OCI-LY7 (cell line): ENCODE results near the gene TFAP2B. TPM values are rescaled to one million over a fixed set of nuclear protein-coding genes. Genes with fewer than 3 reads are reported as not detected.

Experiments
- BruUV-seq: library from RNA; stranded (reverse); fragments of 400-500 nt; replicated peaks from 2 replicates; lab custom pipeline; 2021; lab: Mats Ljungman, UMichigan
- CTCF ChIA-PET: fragments of 300-600 bp; sonication (Branson Sonifier 250); formaldehyde crosslinking; loops from one replicate; lab custom pipeline; 2022; ENCODE audit warnings: antibody characterized with exemption; ENCODE audit not compliant: unreplicated experiment; lab: Charles Lee
- POLR2A ChIA-PET: fragments of 300-600 bp; sonication (Branson Sonifier 250); formaldehyde crosslinking; loops from one replicate; lab custom pipeline; 2022; ENCODE audit warnings: antibody characterized with exemption; lab: Charles Lee
- DNase-seq: peaks from one replicate; pipeline ENCODE4 v3.0.0-alpha.2; 2015; ENCODE audit warnings: low spot score
- H2AFZ ChIP-seq: fragments of 200-600 bp; sonication (generic), shearing (Covaris generic); 2 replicates; pipeline ENCODE4 v1.6.1; 2014; ENCODE audit warnings: mild to moderate bottlenecking, antibody characterized with exemption, low read length, moderate library complexity
- H3K27ac ChIP-seq: fragments of 200-600 bp; sonication (generic); 2 replicates; pipeline ENCODE4 v1.5.1; 2014; ENCODE audit warnings: mixed run types, low read depth, mild to moderate bottlenecking, moderate library complexity, low read length, inconsistent platforms; ENCODE audit not compliant: poor library complexity, severe bottlenecking
- H3K36me3 ChIP-seq: fragments of 200-600 bp; sonication (generic); 2 replicates; pipeline ENCODE4 v1.6.1; 2014; ENCODE audit warnings: mild to moderate bottlenecking, antibody characterized with exemption, low read length, moderate library complexity, mixed read lengths; ENCODE audit not compliant: insufficient read depth
- H3K4me1 ChIP-seq: fragments of 200-600 bp; sonication (generic); 2 replicates; pipeline ENCODE4 v1.5.1; 2014; ENCODE audit warnings: mild to moderate bottlenecking, low read length; ENCODE audit not compliant: insufficient read depth, poor library complexity, severe bottlenecking
- H3K4me2 ChIP-seq: fragments of 200-600 bp; sonication (generic); 2 replicates; pipeline ENCODE4 v1.6.1; 2014; ENCODE audit warnings: mild to moderate bottlenecking, low read length
- H3K4me3 ChIP-seq: fragments of 200-600 bp; sonication (generic); 2 replicates; pipeline ENCODE4 v1.5.1; 2014; ENCODE audit warnings: mild to moderate bottlenecking, low read depth, low read length; ENCODE audit not compliant: poor library complexity, severe bottlenecking
- H3K79me2 ChIP-seq: fragments of 200-600 bp; sonication (generic); 2 replicates; pipeline ENCODE4 v1.6.1; 2016; ENCODE audit warnings: low read depth, mild to moderate bottlenecking, low read length, moderate library complexity, mixed read lengths; ENCODE audit not compliant: insufficient read depth
- H3K9me2 ChIP-seq: fragments of 200-600 bp; sonication (generic); 2 replicates; pipeline ENCODE4 v1.6.1; 2016; ENCODE audit warnings: mild to moderate bottlenecking, low read length, mixed read lengths; ENCODE audit not compliant: insufficient read depth
- H3K9me3 ChIP-seq: fragments of 200-600 bp; sonication (generic); 2 replicates; pipeline ENCODE4 v1.6.1; 2014; ENCODE audit warnings: mild to moderate bottlenecking, mixed run types, low read length, mixed read lengths
- H4K20me1 ChIP-seq: fragments of 200-600 bp; sonication (generic); 2 replicates; pipeline ENCODE4 v1.6.1; 2014; ENCODE audit warnings: mild to moderate bottlenecking, antibody characterized with exemption, low read length, moderate library complexity, mixed read lengths; ENCODE audit not compliant: insufficient read depth
- CTCF ChIP-seq: fragments of 200-600 bp; sonication (generic); conservative IDR thresholded peaks from 2 replicates; pipeline ENCODE4 v1.5.1; 2014; ENCODE audit warnings: mild to moderate bottlenecking, antibody characterized with exemption, low read length, moderate library complexity, mixed read lengths
- EZH2phosphoT487 ChIP-seq: fragments of 200-600 bp; sonication (generic); IDR thresholded peaks from 2 replicates; pipeline ENCODE4 v1.6.1; 2018; ENCODE audit warnings: low read depth, borderline replicate concordance, mild to moderate bottlenecking, mixed run types, antibody characterized with exemption, low read length, moderate library complexity, mixed read lengths
- intact Hi-C: fragments of 100-400 bp; cut with micrococcal nuclease; formaldehyde crosslinking; loops from one replicate; pipeline ENCODE4 v1.10.0; 2022; ENCODE audit not compliant: unreplicated experiment
- total RNA-seq, 2 experiments: library from RNA; depleted of rRNA in 1 of 2; stranded (reverse); fragments of >200 nt in 1 of 2; shearing (Covaris generic) in 1 of 2; gene quantifications; 2 replicates each; pipeline ENCODE4 v1.2.3, GENCODE V29; 2014 to 2022

Gene TFAP2B
- total RNA-seq, 2 experiments from 2014 or later = not detected

GRCh38 chr6:50816947-50817645 is 1.6 kb upstream of the TFAP2B start:
- H3K27ac ChIP-seq = no peak overlapping the region
- TF ChIP-seq EZH2phosphoT487 (no peak), CTCF (no peak)
- no peak overlapping the region for H3K4me2 ChIP-seq
- no peaks in the 10 kb centered on the region for H3K4me1 ChIP-seq
- no peak for DNase-seq
- POLR2A ChIA-PET = no interaction called here
- H3K36me3 ChIP-seq = no peaks in the 10 kb centered on the region
- H2AFZ ChIP-seq = no peak overlapping the region
- no peaks in the 10 kb centered on the region for H4K20me1 ChIP-seq
- H3K9me3 ChIP-seq = no peaks in the 10 kb centered on the region
- BruUV-seq = no TSS peak
- H3K79me2 ChIP-seq = no peaks in the 10 kb centered on the region
- CTCF ChIA-PET = no interaction called here
- intact Hi-C loops = loop anchor here (2.0 to 10.0 kb wide), 6 partner anchors 534 to 1205 kb away; no protein-coding TSS in a partner anchor
- H3K4me3 ChIP-seq = no peak overlapping the region
- no peaks in the 10 kb centered on the region for H3K9me2 ChIP-seq

- TF ChIP-seq CTCF (no peak), EZH2phosphoT487 (no peak)
- intact Hi-C loops = loop anchor here (2.0 to 10.0 kb wide), 6 partner anchors 533 to 1205 kb away; no protein-coding TSS in a partner anchor
- H3K4me3 ChIP-seq = no peak overlapping the region
- ChIA-PET POLR2A (no interaction called here), CTCF (no interaction called here)
- H3K79me2 ChIP-seq = no peaks in the 10 kb centered on the region
- H3K4me2 ChIP-seq = no peak overlapping the region
- H3K9me2 ChIP-seq = no peaks in the 10 kb centered on the region
- no peaks in the 10 kb centered on the region for H3K4me1 ChIP-seq
- no peaks in the 10 kb centered on the region for H3K36me3 ChIP-seq
- H3K9me3 ChIP-seq = no peaks in the 10 kb centered on the region
- DNase-seq = no peak
- no TSS peak for BruUV-seq
- no peaks in the 10 kb centered on the region for H4K20me1 ChIP-seq
- H2AFZ ChIP-seq = no peak overlapping the region
- no peak overlapping the region for H3K27ac ChIP-seq
Observed at GRCh38 chr6:50817646-50817950, 1.1 kb upstream of the TFAP2B start.

GRCh38 chr6:50818020-50818419 is 651 bp upstream of the TFAP2B start:
- TF ChIP-seq EZH2phosphoT487 (no peak), CTCF (no peak)
- H3K9me2 ChIP-seq = no peaks in the 10 kb centered on the region
- intact Hi-C loops = loop anchor here (5.0 to 10.0 kb wide), 5 partner anchors 717 to 1204 kb away; no protein-coding TSS in a partner anchor
- no peaks in the 10 kb centered on the region for H3K4me1 ChIP-seq
- H2AFZ ChIP-seq = no peak overlapping the region
- H3K36me3 ChIP-seq = no peaks in the 10 kb centered on the region
- BruUV-seq = no TSS peak
- no peak overlapping the region for H3K4me2 ChIP-seq
- H3K27ac ChIP-seq = no peak overlapping the region
- no peaks in the 10 kb centered on the region for H3K9me3 ChIP-seq
- DNase-seq = no peak
- ChIA-PET POLR2A (interaction anchor here (0.6 kb wide), 1 partner anchor 273 kb away, joined by 3 read pairs; no protein-coding TSS in a partner anchor), CTCF (no interaction called here)
- no peaks in the 10 kb centered on the region for H4K20me1 ChIP-seq
- no peak overlapping the region for H3K4me3 ChIP-seq
- H3K79me2 ChIP-seq = no peaks in the 10 kb centered on the region
